CD4-positive, alpha-beta T cell treated with Interleukin-10 for 1 hour (primary cell): Measurements from ENCODE around the gene SPAG16.

Experiments
- DNase-seq: peaks from one replicate; pipeline ENCODE4 v3.0.0-alpha.2; 2020

The SPAG16 gene

GRCh38 chr2:214196260-214196659 is 912.0 kb downstream of the SPAG16 start:
- no peak for DNase-seq

- DNase-seq: no peak
These were observed 917.6 kb downstream of the SPAG16 start for GRCh38 chr2:214201892-214202291.

GRCh38 chr2:214203214-214203613 is 919.0 kb downstream of the SPAG16 start:
- no peak for DNase-seq

GRCh38 chr2:214203744-214204289 is 919.6 kb downstream of the SPAG16 start:
- DNase-seq: no peak

GRCh38 chr2:214215107-214215506 is 930.8 kb downstream of the SPAG16 start:
- DNase-seq: no peak

- no peak for DNase-seq
These were observed 932.9 kb downstream of the SPAG16 start for GRCh38 chr2:214217136-214217535.

- DNase-seq: no peak
These were observed 933.3 kb downstream of the SPAG16 start for GRCh38 chr2:214217599-214217998.

GRCh38 chr2:214220251-214220650 is 936.0 kb downstream of the SPAG16 start:
- DNase-seq: no peak

- no peak for DNase-seq
These were observed 941.8 kb downstream of the SPAG16 start for GRCh38 chr2:214226061-214226460.

GRCh38 chr2:214232271-214232670 is 948.0 kb downstream of the SPAG16 start:
- no peak for DNase-seq

- DNase-seq: no peak
These were observed 948.9 kb downstream of the SPAG16 start for GRCh38 chr2:214233164-214233563.

- DNase-seq: no peak
These were observed 958.5 kb downstream of the SPAG16 start for GRCh38 chr2:214242797-214243196.

GRCh38 chr2:214244847-214245246 is 960.6 kb downstream of the SPAG16 start:
- no peak for DNase-seq

- no peak for DNase-seq
These were observed 962.2 kb downstream of the SPAG16 start for GRCh38 chr2:214246417-214246816.

- no peak for DNase-seq
These were observed 963.3 kb downstream of the SPAG16 start for GRCh38 chr2:214247531-214247930.

GRCh38 chr2:214255046-214255445 is 970.8 kb downstream of the SPAG16 start:
- no peak for DNase-seq

- DNase-seq: no peak
These were observed 977.4 kb downstream of the SPAG16 start for GRCh38 chr2:214261683-214262082.

- no peak for DNase-seq
These were observed 979.9 kb downstream of the SPAG16 start for GRCh38 chr2:214264171-214264570.

- DNase-seq: no peak
These were observed 981.8 kb downstream of the SPAG16 start for GRCh38 chr2:214265991-214266489.

- DNase-seq: no peak
These were observed 993.6 kb downstream of the SPAG16 start for GRCh38 chr2:214277880-214278279.

GRCh38 chr2:214286011-214286410 is 1001.7 kb downstream of the SPAG16 start:
- no peak for DNase-seq

GRCh38 chr2:214293593-214293992 is 1009.3 kb downstream of the SPAG16 start:
- no peak for DNase-seq

- DNase-seq: no peak
These were observed 1010.2 kb downstream of the SPAG16 start for GRCh38 chr2:214294426-214294825.

GRCh38 chr2:214297423-214297822 is 1013.2 kb downstream of the SPAG16 start:
- no peak for DNase-seq

GRCh38 chr2:214310319-214310718 is 1026.1 kb downstream of the SPAG16 start:
- no peak for DNase-seq
